Stomach (tissue), 4 donors: ENCODE results near the gene VAPB.

Experiments used
- EP300 ChIP-seq: sonication (generic); formaldehyde crosslinking; IDR thresholded peaks from one replicate; pipeline ENCODE4 v1.6.1; 2017; ENCODE audit warnings: antibody characterized with exemption
- POLR2A ChIP-seq, 4 donors: fragments of 450-650 bp; IDR thresholded peaks; one replicate each; pipeline ENCODE4 v1.6.1; 2016; ENCODE audit warnings: antibody characterized with exemption in 4 of 4, control low read depth in 2 of 4, mild to moderate bottlenecking in 1 of 4, moderate library complexity in 1 of 4
- POLR2AphosphoS5 ChIP-seq, 3 donors: sonication (generic); formaldehyde crosslinking; IDR thresholded peaks; one replicate each; pipeline ENCODE4 v1.6.1; 2016; ENCODE audit warnings: antibody characterized with exemption in 3 of 3
- TF ChIP-seq, protein P1 (sequence below), 7 experiments: fragments of 450-650 bp in 4 of 7; fragments of 200-600 bp in 3 of 7; sonication (generic) in 3 of 7; IDR thresholded peaks; one replicate each; pipeline ENCODE4 v1.5.1; 2016 to 2019; ENCODE audit warnings: antibody characterized with exemption in 7 of 7, control low read depth in 2 of 7, mild to moderate bottlenecking in 1 of 7

DNA sequence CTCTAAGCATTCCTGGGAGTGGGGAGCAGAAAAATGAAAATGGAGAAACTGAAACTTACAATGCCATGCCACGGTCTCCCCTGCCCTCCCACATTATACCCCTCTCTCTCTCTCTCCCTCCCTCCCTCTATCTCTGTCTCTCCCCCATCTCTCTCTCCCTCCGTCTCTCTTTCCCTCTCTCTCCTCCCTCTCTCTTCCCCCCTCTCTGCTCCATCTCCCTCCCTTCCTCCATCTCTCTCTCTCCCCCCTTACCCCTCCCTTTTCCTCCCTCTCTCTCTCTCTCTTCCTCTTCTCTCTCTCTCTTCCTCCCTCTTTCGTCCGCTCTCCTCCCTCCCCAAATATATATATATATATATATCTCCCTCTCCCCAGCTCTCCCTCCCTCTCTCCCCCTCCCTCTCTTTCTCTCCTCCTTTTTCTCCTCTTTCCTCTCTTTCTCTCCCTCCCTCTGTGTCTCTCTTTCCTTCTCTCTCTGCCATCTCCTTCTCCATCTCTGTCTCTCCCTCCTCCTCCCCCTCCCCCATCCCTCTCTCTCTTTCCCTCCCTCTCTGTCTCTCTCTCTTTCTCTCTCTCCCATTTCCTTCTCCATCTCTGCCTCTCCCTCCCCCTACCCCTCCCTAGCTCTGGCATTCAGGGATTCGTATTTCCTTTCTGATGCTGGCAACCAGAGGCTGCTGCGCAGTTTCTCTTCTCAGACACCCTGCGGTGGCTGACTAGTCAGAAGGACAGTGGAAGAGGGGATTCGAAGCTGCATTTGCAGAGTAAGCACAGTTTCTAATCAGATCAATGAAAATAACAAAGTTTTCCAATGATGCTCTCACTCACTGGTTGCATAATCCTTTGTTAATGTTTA is 13.9 kb upstream of the VAPB start:
- TF ChIP-seq, protein P1, sequence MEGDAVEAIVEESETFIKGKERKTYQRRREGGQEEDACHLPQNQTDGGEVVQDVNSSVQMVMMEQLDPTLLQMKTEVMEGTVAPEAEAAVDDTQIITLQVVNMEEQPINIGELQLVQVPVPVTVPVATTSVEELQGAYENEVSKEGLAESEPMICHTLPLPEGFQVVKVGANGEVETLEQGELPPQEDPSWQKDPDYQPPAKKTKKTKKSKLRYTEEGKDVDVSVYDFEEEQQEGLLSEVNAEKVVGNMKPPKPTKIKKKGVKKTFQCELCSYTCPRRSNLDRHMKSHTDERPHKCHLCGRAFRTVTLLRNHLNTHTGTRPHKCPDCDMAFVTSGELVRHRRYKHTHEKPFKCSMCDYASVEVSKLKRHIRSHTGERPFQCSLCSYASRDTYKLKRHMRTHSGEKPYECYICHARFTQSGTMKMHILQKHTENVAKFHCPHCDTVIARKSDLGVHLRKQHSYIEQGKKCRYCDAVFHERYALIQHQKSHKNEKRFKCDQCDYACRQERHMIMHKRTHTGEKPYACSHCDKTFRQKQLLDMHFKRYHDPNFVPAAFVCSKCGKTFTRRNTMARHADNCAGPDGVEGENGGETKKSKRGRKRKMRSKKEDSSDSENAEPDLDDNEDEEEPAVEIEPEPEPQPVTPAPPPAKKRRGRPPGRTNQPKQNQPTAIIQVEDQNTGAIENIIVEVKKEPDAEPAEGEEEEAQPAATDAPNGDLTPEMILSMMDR (IDR thresholded peaks at IDR 0.05), result no peak
- no peak for TF ChIP-seq POLR2AphosphoS5 (IDR thresholded peaks at IDR 0.05)
- no peak for TF ChIP-seq POLR2A (IDR thresholded peaks at IDR 0.05)
- no peak for TF ChIP-seq EP300
